ENCODE results near the gene USP20. TPM values are rescaled to one million over a fixed set of nuclear protein-coding genes. Genes with fewer than 3 reads are reported as not detected.
A peak's percentile ranks its signal among the peaks of the same experiment; 100 is the strongest.

Gene USP20
- total RNA-seq, 2 donors from 2014 or later = 24.4 to 25.8 TPM

GRCh38 chr9:129881547-129882324 lies 46.5 kb downstream of the USP20 start:
- H3K9me3 ChIP-seq (ENCODE audit: control insufficient read depth, low read length) = no peaks in the 10 kb centered on the region
- H3K9ac ChIP-seq (ENCODE audit: extremely low read depth, low read length, poor library complexity, severe bottlenecking) = no peak overlapping the region
- H3K27ac Mint-ChIP-seq = no peak overlapping the region
- no peak overlapping the region for H3K27ac ChIP-seq (ENCODE audit: low read depth, low read length)
- DNase-seq = no peak
- no peak overlapping the region for H3K4me3 ChIP-seq (ENCODE audit: low read length)
- H3K36me3 ChIP-seq (ENCODE audit: control insufficient read depth, insufficient read depth, low read length) = peaks cover 9% of the 10 kb centered on the region
- no peaks in the 10 kb centered on the region for H3K9me3 Mint-ChIP-seq
- no peak for TF ChIP-seq CTCF (conservative IDR thresholded peaks at IDR 0.05)
- no peak overlapping the region for H3K4me3 Mint-ChIP-seq
- no peaks in the 10 kb centered on the region for H3K27me3 ChIP-seq (ENCODE audit: control insufficient read depth, insufficient read depth, low read length, poor library complexity, severe bottlenecking)
- WGBS, 2 experiments (ENCODE audit: insufficient coverage in 1 of 2, insufficient read length in 1 of 2) = 85 to 91% methylated on average over 8 to 18 of the region's 19 CpGs
- no peaks in the 10 kb centered on the region for H3K27me3 Mint-ChIP-seq (ENCODE audit: insufficient read depth)
- peaks cover 18% of the 10 kb centered on the region for H3K4me1 Mint-ChIP-seq
- H3K36me3 Mint-ChIP-seq (ENCODE audit: low read depth) = peaks cover 21% of the 10 kb centered on the region
- H3K4me1 ChIP-seq (ENCODE audit: control insufficient read depth, insufficient read depth, low read length) = peaks cover 15% of the 10 kb centered on the region

- Mint-ChIP-seq H3K27ac (peak overlapping the region; percentile 93), H3K9me3 (no peaks in the 10 kb centered on the region), H3K4me3 (peak overlapping the region; percentile 48), H3K4me1 (peaks cover 21% of the 10 kb centered on the region), H3K36me3 (ENCODE audit: low read depth) (peaks cover 25% of the 10 kb centered on the region), H3K27me3 (ENCODE audit: insufficient read depth) (no peaks in the 10 kb centered on the region)
- H3K9ac ChIP-seq (ENCODE audit: extremely low read depth, low read length, poor library complexity, severe bottlenecking) = no peak overlapping the region
- H3K36me3 ChIP-seq (ENCODE audit: control insufficient read depth, insufficient read depth, low read length) = peaks cover 10% of the 10 kb centered on the region
- H3K4me1 ChIP-seq (ENCODE audit: control insufficient read depth, insufficient read depth, low read length) = peaks cover 15% of the 10 kb centered on the region
- 17 to 25% methylated on average over 6 to 24 of the region's 24 CpGs for WGBS, 2 experiments (ENCODE audit: insufficient coverage in 1 of 2, insufficient read length in 1 of 2)
- peak overlapping the region; percentile 56 for H3K4me3 ChIP-seq (ENCODE audit: low read length)
- no peaks in the 10 kb centered on the region for H3K9me3 ChIP-seq (ENCODE audit: control insufficient read depth, low read length)
- H3K27ac ChIP-seq (ENCODE audit: low read depth, low read length) = no peak overlapping the region
- peak; percentile 8 for TF ChIP-seq CTCF (conservative IDR thresholded peaks at IDR 0.05)
- peak; percentile 97 for DNase-seq
- no peaks in the 10 kb centered on the region for H3K27me3 ChIP-seq (ENCODE audit: control insufficient read depth, insufficient read depth, low read length, poor library complexity, severe bottlenecking)
These were observed 49.2 kb downstream of the USP20 start for GRCh38 chr9:129884220-129885017.

GRCh38 chr9:129885018-129885669 lies 49.9 kb downstream of the USP20 start:
- H3K36me3 ChIP-seq (ENCODE audit: control insufficient read depth, insufficient read depth, low read length) = peaks cover 16% of the 10 kb centered on the region
- H3K4me3 ChIP-seq (ENCODE audit: low read length) = peak overlapping the region; percentile 56
- H3K4me3 Mint-ChIP-seq = peak overlapping the region; percentile 48
- H3K4me1 ChIP-seq (ENCODE audit: control insufficient read depth, insufficient read depth, low read length) = peaks cover 15% of the 10 kb centered on the region
- H3K36me3 Mint-ChIP-seq (ENCODE audit: low read depth) = peaks cover 28% of the 10 kb centered on the region
- DNase-seq = peak; percentile 73
- H3K27me3 ChIP-seq (ENCODE audit: control insufficient read depth, insufficient read depth, low read length, poor library complexity, severe bottlenecking) = no peaks in the 10 kb centered on the region
- TF ChIP-seq CTCF (conservative IDR thresholded peaks at IDR 0.05) = peak; percentile 8
- no peak overlapping the region for H3K27ac ChIP-seq (ENCODE audit: low read depth, low read length)
- peak overlapping the region; percentile 93 for H3K27ac Mint-ChIP-seq
- WGBS, 2 experiments (ENCODE audit: insufficient coverage in 1 of 2, insufficient read length in 1 of 2) = 71 to 78% methylated on average over 25 to 27 of the region's 27 CpGs
- peaks cover 27% of the 10 kb centered on the region for H3K4me1 Mint-ChIP-seq
- H3K9me3 Mint-ChIP-seq = no peaks in the 10 kb centered on the region
- H3K27me3 Mint-ChIP-seq (ENCODE audit: insufficient read depth) = no peaks in the 10 kb centered on the region
- no peaks in the 10 kb centered on the region for H3K9me3 ChIP-seq (ENCODE audit: control insufficient read depth, low read length)
- H3K9ac ChIP-seq (ENCODE audit: extremely low read depth, low read length, poor library complexity, severe bottlenecking) = no peak overlapping the region
